Osteocyte (in vitro differentiated cells): ENCODE measurements around the gene RASGRP1. TPM values are rescaled to one million over a fixed set of nuclear protein-coding genes. Genes with fewer than 3 reads are reported as not detected.

ENCODE experiments used
- DNase-seq: peaks from one replicate; pipeline ENCODE4 v3.0.0; 2021; ENCODE audit warnings: mixed read lengths; ENCODE audit not compliant: unreplicated experiment; ENCODE audit errors: extremely low spot score
- H3K27ac Mint-ChIP-seq: one replicate; pipeline ENCODE4 v1.8.0; 2021; ENCODE audit warnings: mild to moderate bottlenecking, mixed read lengths; ENCODE audit not compliant: unreplicated experiment
- H3K27me3 Mint-ChIP-seq: one replicate; pipeline ENCODE4 v1.8.0; 2021; ENCODE audit warnings: mixed read lengths; ENCODE audit not compliant: unreplicated experiment
- H3K36me3 Mint-ChIP-seq: one replicate; pipeline ENCODE4 v1.8.0; 2021; ENCODE audit warnings: mixed read lengths; ENCODE audit not compliant: unreplicated experiment
- H3K4me1 Mint-ChIP-seq: one replicate; pipeline ENCODE4 v1.8.0; 2021; ENCODE audit warnings: mixed read lengths; ENCODE audit not compliant: unreplicated experiment
- H3K4me3 Mint-ChIP-seq: one replicate; pipeline ENCODE4 v1.8.0; 2021; ENCODE audit warnings: mild to moderate bottlenecking, moderate library complexity, mixed read lengths; ENCODE audit not compliant: unreplicated experiment
- H3K9me3 Mint-ChIP-seq: one replicate; pipeline ENCODE4 v1.8.0; 2021; ENCODE audit warnings: mixed read lengths; ENCODE audit not compliant: unreplicated experiment
- total RNA-seq: library from RNA; stranded (reverse); gene quantifications from 2 replicates; pipeline ENCODE4 v1.2.1, GENCODE V29; 2021
- TF ChIP-seq, protein P1 (sequence below): fragments of 200-600 bp; sonication (generic); IDR thresholded peaks from 2 replicates; pipeline ENCODE4 v1.5.0; 2021; ENCODE audit warnings: antibody characterized with exemption, mild to moderate bottlenecking, moderate library complexity

RASGRP1 gene
- total RNA-seq, 1 donor from 2014 or later: 0.11 TPM

DNA sequence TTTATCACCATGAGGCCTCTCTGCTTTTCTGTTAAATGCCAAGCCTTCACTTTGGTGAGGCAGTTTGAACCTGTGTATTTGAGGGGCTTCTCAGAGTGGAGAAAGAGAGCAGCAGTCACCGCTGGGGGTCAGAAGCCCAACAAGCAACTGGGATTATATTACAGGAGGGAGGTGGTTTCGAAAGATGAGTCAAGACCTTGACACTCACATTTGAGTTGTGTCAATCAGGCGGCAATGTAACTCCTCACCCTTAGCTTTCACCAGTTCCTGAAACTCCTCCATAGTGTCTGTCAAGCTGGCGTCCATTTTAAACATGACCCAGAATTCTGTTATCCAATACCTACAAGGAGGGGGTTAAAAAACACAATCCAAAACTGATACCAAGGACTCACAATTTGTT is 46.5 kb downstream of the RASGRP1 start:
- Mint-ChIP-seq H3K9me3 (no peaks in the 10 kb centered on the region), H3K27me3 (no peaks in the 10 kb centered on the region), H3K36me3 (no peaks in the 10 kb centered on the region), H3K4me3 (no peak overlapping the region), H3K4me1 (peaks cover 7% of the 10 kb centered on the region), H3K27ac (no peak overlapping the region)
- TF ChIP-seq, protein P1, sequence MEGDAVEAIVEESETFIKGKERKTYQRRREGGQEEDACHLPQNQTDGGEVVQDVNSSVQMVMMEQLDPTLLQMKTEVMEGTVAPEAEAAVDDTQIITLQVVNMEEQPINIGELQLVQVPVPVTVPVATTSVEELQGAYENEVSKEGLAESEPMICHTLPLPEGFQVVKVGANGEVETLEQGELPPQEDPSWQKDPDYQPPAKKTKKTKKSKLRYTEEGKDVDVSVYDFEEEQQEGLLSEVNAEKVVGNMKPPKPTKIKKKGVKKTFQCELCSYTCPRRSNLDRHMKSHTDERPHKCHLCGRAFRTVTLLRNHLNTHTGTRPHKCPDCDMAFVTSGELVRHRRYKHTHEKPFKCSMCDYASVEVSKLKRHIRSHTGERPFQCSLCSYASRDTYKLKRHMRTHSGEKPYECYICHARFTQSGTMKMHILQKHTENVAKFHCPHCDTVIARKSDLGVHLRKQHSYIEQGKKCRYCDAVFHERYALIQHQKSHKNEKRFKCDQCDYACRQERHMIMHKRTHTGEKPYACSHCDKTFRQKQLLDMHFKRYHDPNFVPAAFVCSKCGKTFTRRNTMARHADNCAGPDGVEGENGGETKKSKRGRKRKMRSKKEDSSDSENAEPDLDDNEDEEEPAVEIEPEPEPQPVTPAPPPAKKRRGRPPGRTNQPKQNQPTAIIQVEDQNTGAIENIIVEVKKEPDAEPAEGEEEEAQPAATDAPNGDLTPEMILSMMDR: no peak
- DNase-seq: no peak

- Mint-ChIP-seq H3K9me3 (no peaks in the 10 kb centered on the region), H3K27ac (no peak overlapping the region), H3K4me3 (no peak overlapping the region), H3K4me1 (peaks cover 7% of the 10 kb centered on the region), H3K36me3 (no peaks in the 10 kb centered on the region), H3K27me3 (no peaks in the 10 kb centered on the region)
- DNase-seq: no peak
- TF ChIP-seq, protein P1: no peak
Measured at GRCh38 chr15:38517312-38517975, 47.2 kb downstream of the RASGRP1 start.

DNA sequence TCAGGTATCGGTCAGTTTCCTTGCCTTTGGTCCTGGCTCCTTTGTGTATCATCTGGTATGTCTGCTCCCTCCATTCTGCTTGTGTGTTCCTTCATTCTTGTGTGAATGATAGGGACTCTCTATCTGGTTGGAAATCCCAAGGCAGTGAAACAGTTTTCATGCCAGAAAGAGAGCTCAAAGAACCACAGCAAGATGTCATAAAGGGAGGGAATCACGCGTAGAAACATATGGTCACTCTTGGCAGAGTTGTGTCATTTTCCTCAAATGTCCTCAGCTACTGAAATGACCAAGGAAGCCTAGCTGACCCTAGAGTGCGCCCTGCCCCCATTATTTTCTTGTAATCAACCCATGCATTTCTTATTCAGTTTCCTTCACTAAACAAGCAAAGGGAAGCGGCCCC is 48.0 kb downstream of the RASGRP1 start:
- Mint-ChIP-seq H3K4me3 (no peak overlapping the region), H3K27me3 (no peaks in the 10 kb centered on the region), H3K4me1 (peaks cover 7% of the 10 kb centered on the region), H3K36me3 (no peaks in the 10 kb centered on the region), H3K9me3 (no peaks in the 10 kb centered on the region), H3K27ac (no peak overlapping the region)
- no peak for DNase-seq
- TF ChIP-seq, protein P1: no peak

DNA sequence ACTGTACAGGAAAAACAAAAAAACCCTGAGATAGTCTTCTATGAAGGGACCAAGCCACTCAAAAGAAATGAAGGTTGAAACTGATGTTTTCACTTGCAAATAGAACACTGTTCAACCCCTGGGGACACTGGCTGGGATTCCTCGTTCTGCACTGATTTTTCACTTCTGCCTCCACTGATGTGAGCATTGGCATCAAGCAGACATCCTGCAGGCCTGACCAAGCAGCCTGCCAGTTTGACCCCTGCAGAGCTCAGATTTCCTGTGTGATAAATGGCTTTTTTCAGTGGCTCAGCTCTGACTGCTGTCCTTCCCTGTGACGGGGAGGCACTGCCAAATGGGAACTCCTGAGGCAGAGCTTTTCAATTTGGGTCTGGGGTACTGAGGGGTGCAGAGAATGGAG is 50.0 kb downstream of the RASGRP1 start:
- no peak for DNase-seq
- Mint-ChIP-seq H3K36me3 (no peaks in the 10 kb centered on the region), H3K4me3 (no peak overlapping the region), H3K27me3 (no peaks in the 10 kb centered on the region), H3K4me1 (peaks cover 7% of the 10 kb centered on the region), H3K27ac (no peak overlapping the region), H3K9me3 (no peaks in the 10 kb centered on the region)
- TF ChIP-seq, protein P1: no peak

DNA sequence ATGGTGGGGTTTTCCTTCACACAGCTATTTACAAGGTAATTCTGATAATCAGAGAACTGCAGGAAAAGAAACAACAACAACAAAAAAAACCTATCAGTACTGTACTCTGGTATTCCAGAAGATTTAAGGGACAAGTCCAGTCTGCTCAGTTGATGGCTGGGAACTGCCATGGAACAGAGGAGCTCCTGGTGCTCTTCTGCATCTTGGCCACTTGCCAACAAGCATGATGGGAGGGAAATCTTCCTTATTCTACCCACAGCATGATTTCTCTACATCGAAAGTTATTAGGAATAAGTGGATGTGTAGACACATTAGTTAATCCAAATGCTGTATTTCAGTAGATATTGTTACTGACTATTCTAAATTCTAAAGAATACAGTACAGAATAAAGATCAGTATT is 51.7 kb downstream of the RASGRP1 start:
- Mint-ChIP-seq H3K27me3 (no peaks in the 10 kb centered on the region), H3K4me3 (no peak overlapping the region), H3K27ac (no peak overlapping the region), H3K4me1 (peaks cover 7% of the 10 kb centered on the region), H3K36me3 (no peaks in the 10 kb centered on the region), H3K9me3 (no peaks in the 10 kb centered on the region)
- TF ChIP-seq, protein P1: no peak
- no peak for DNase-seq
